Keratinocyte (primary cell): Measurements from ENCODE around the gene CTXN1. TPM values are rescaled to one million over a fixed set of nuclear protein-coding genes. Genes with fewer than 3 reads are reported as not detected.

Experiments used
- DNase-seq: peaks from one replicate; pipeline ENCODE4 v3.0.0-alpha.2; 2011; ENCODE audit warnings: low read depth, missing footprints, low spot score
- FAIRE-seq: peaks from 2 replicates; lab custom pipeline; 2011; peaks lifted over from hg19 to GRCh38; lab: Jason Lieb, UNC
- H2AFZ ChIP-seq: 2 replicates; pipeline ENCODE4 v1.6.0; 2012; ENCODE audit warnings: low read length, control low read depth, inconsistent platforms; ENCODE audit not compliant: control insufficient read depth
- H3K27ac ChIP-seq: 2 replicates; pipeline ENCODE4 v1.5.1; 2011; ENCODE audit warnings: low read length; ENCODE audit not compliant: control insufficient read depth, insufficient read depth
- H3K27me3 ChIP-seq: 3 replicates; pipeline ENCODE4 v1.6.0; 2011; ENCODE audit warnings: low read length; ENCODE audit not compliant: control insufficient read depth, insufficient read depth; ENCODE audit errors: extremely low read depth
- H3K36me3 ChIP-seq, 2 experiments: 2 replicates in 1 of 2; 3 replicates in 1 of 2; pipeline ENCODE4 v1.5.1; 2011; ENCODE audit warnings: low read length in 2 of 2, mild to moderate bottlenecking in 1 of 2; ENCODE audit not compliant: control insufficient read depth in 2 of 2, insufficient read depth in 2 of 2; ENCODE audit errors: extremely low read depth in 1 of 2
- H3K4me1 ChIP-seq: 3 replicates; pipeline ENCODE4 v1.5.1; 2011; ENCODE audit warnings: low read length; ENCODE audit not compliant: control insufficient read depth, insufficient read depth; ENCODE audit errors: extremely low read depth
- H3K4me2 ChIP-seq: 3 replicates; pipeline ENCODE4 v1.6.0; 2011; ENCODE audit warnings: low read depth, low read length; ENCODE audit not compliant: control insufficient read depth, insufficient read depth; ENCODE audit errors: extremely low read depth
- H3K4me3 ChIP-seq, 3 experiments: fragments of 200-600 bp in 1 of 3; sonication (generic) in 1 of 3; 2 replicates in 2 of 3; 3 replicates in 1 of 3; pipeline ENCODE4 v1.5.1; 2011 to 2016; ENCODE audit warnings: low read length in 3 of 3, mild to moderate bottlenecking in 3 of 3, control low read depth in 2 of 3, inconsistent platforms in 1 of 3, low read depth in 1 of 3, mixed read lengths in 1 of 3, mixed run types in 1 of 3, moderate library complexity in 1 of 3; ENCODE audit not compliant: control insufficient read depth in 2 of 3, insufficient read depth in 2 of 3; ENCODE audit errors: extremely low read depth in 1 of 3
- H3K79me2 ChIP-seq: 2 replicates; pipeline ENCODE4 v1.6.0; 2012; ENCODE audit warnings: low read length; ENCODE audit not compliant: control insufficient read depth, insufficient read depth
- H3K9ac ChIP-seq: 3 replicates; pipeline ENCODE4 v1.6.0; 2011; ENCODE audit warnings: low read length; ENCODE audit not compliant: control insufficient read depth, insufficient read depth; ENCODE audit errors: extremely low read depth
- H3K9me1 ChIP-seq: 3 replicates; pipeline ENCODE4 v1.6.0; 2011; ENCODE audit warnings: low read length; ENCODE audit not compliant: control insufficient read depth, insufficient read depth; ENCODE audit errors: extremely low read depth
- H3K9me3 ChIP-seq: 2 replicates; pipeline ENCODE4 v1.5.1; 2012; ENCODE audit warnings: low read depth, low read length; ENCODE audit not compliant: control insufficient read depth
- H4K20me1 ChIP-seq: 3 replicates; pipeline ENCODE4 v1.6.0; 2011; ENCODE audit warnings: low read length; ENCODE audit not compliant: control insufficient read depth, insufficient read depth; ENCODE audit errors: extremely low read depth
- EZH2 ChIP-seq: IDR thresholded peaks from one replicate; pipeline ENCODE4 v1.6.1; 2012; ENCODE audit warnings: inconsistent platforms, mild to moderate bottlenecking, low read length, moderate library complexity
- dilution Hi-C: fragments of 300-500 bp; cut with MboI; formaldehyde crosslinking; loops from one replicate; pipeline ENCODE4 v1.7.0; 2020; ENCODE audit warnings: low sequenced_read_pairs; ENCODE audit not compliant: extremely low pct_ligation_motif_present
- polyA plus RNA-seq, 5 experiments: library from polyadenylated mRNA; depleted of rRNA in 3 of 5; stranded (reverse) in 3 of 5; stranded (forward) in 1 of 5; unstranded in 1 of 5; fragments of >200 nt; gene quantifications; 1 replicate in 1 of 5; 2 replicates in 3 of 5; 3 replicates in 1 of 5; pipeline versions ENCODE4 v1.2.1 to v1.2.3, GENCODE V29; 2011 to 2012; ENCODE audit warnings: missing spikeins in 2 of 5, low read depth in 1 of 5, low replicate concordance in 1 of 5
- TF ChIP-seq, protein P1 (sequence below), 3 experiments: IDR thresholded peaks in 1 of 3; conservative IDR thresholded peaks in 1 of 3; optimal IDR thresholded peaks in 1 of 3; 2 replicates in 2 of 3; 3 replicates in 1 of 3; pipeline versions ENCODE3 to v1.5.1; 2011; ENCODE audit warnings: low read length in 3 of 3, mild to moderate bottlenecking in 3 of 3, moderate library complexity in 2 of 3, control low read depth in 1 of 3, inconsistent platforms in 1 of 3; ENCODE audit not compliant: insufficient read depth in 2 of 3; ENCODE audit errors: extremely low read depth in 1 of 3

Gene CTXN1
- polyA plus RNA-seq, 1 donor (not counting 4 experiments of a cell fraction or from before 2014, with no cell fraction given) = 0.41 TPM

DNA sequence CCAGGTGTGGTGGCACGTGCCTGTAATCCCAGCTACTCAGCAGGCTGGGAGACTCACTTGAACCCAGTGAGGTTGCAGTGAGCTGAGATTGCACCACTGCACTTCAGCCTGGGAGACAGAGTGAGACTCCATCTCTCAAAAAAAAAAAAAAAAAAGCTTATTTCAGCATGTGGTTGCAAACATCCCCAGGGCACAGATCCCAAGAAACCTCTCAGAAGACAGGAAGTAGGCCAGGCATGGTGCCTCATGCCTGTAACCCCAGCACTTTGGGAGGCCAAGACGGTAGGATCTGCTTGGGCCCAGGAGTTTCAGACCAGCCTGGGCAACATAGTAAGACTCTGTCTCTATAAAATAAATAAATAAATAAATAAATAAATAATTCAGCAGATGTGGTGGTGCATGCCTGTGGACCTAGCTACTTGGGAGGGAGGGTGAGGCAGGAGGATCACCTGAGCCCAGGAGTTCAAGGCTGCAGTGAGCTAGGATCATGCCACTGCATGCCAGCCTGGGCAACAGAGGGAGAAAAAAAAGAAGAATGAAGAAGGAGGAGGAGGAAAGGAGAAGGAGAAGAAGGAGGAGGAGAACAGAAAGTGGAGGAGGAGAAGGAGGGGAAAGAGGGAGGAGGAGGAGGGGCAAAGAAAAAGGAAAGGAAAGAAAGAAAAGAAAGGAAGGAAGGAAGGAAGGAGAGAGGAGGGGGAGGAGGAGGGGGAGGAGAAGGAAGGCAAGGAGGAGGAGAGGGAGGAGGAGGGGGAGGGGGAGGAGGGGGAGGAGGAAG is 42.0 kb downstream of the CTXN1 start:
- no peaks in the 10 kb centered on the region for H3K27me3 ChIP-seq
- no peak overlapping the region for H3K4me2 ChIP-seq
- no peaks in the 10 kb centered on the region for H3K9me3 ChIP-seq
- TF ChIP-seq, protein P1, sequence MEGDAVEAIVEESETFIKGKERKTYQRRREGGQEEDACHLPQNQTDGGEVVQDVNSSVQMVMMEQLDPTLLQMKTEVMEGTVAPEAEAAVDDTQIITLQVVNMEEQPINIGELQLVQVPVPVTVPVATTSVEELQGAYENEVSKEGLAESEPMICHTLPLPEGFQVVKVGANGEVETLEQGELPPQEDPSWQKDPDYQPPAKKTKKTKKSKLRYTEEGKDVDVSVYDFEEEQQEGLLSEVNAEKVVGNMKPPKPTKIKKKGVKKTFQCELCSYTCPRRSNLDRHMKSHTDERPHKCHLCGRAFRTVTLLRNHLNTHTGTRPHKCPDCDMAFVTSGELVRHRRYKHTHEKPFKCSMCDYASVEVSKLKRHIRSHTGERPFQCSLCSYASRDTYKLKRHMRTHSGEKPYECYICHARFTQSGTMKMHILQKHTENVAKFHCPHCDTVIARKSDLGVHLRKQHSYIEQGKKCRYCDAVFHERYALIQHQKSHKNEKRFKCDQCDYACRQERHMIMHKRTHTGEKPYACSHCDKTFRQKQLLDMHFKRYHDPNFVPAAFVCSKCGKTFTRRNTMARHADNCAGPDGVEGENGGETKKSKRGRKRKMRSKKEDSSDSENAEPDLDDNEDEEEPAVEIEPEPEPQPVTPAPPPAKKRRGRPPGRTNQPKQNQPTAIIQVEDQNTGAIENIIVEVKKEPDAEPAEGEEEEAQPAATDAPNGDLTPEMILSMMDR (optimal IDR thresholded peaks at IDR 0.05 in 1 of 3, IDR thresholded peaks at IDR 0.05 in 1 of 3, conservative IDR thresholded peaks at IDR 0.05 in 1 of 3; ENCODE audit: extremely low read depth in 1 of 3, insufficient read depth in 2 of 3, low read length in 3 of 3) = no peak
- no peak for TF ChIP-seq EZH2
- H3K79me2 ChIP-seq = peaks cover 4% of the 10 kb centered on the region
- H3K4me3 ChIP-seq = no peak overlapping the region
- no peaks in the 10 kb centered on the region for H3K36me3 ChIP-seq
- dilution Hi-C loops = no loop called here
- H4K20me1 ChIP-seq = no peaks in the 10 kb centered on the region
- no peak overlapping the region for H3K27ac ChIP-seq
- no peak overlapping the region for H2AFZ ChIP-seq
- FAIRE-seq (no peak), DNase-seq (no peak)
- H3K4me1 ChIP-seq = peaks cover 6% of the 10 kb centered on the region
- H3K9ac ChIP-seq = no peak overlapping the region
- H3K9me1 ChIP-seq = no peaks in the 10 kb centered on the region

DNA sequence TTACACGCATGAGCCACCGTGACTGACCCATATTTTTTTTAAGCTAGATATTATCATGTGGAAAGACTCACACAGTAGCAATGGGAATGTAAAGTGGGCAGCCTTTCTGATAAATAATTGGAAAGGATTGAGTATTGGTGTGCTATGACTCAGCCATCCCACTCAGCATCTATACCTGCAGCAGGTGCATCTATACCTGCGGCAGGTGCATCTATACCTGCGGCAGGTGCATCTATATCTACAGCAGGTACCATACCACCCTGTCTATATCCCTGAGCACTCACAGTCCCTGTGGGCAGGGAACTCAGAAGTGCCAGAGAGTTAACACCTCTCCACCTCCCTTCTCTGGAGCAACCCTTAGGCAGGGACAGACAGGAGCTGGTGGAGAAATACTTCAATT is 42.8 kb downstream of the CTXN1 start:
- Histone ChIP-seq H3K9me1 (no peaks in the 10 kb centered on the region), H3K9me3 (no peaks in the 10 kb centered on the region), H3K79me2 (no peaks in the 10 kb centered on the region), H3K27me3 (no peaks in the 10 kb centered on the region), H3K4me3 (no peak overlapping the region), H3K9ac (no peak overlapping the region), H2AFZ (no peak overlapping the region), H3K36me3 (no peaks in the 10 kb centered on the region), H3K4me1 (peaks cover 2% of the 10 kb centered on the region), H3K4me2 (no peak overlapping the region), H3K27ac (no peak overlapping the region), H4K20me1 (no peaks in the 10 kb centered on the region)
- dilution Hi-C loops = no loop called here
- TF ChIP-seq EZH2 = no peak
- TF ChIP-seq, protein P1 (optimal IDR thresholded peaks at IDR 0.05 in 1 of 3, IDR thresholded peaks at IDR 0.05 in 1 of 3, conservative IDR thresholded peaks at IDR 0.05 in 1 of 3; ENCODE audit: extremely low read depth in 1 of 3, insufficient read depth in 2 of 3, low read length in 3 of 3) = no peak
- FAIRE-seq (no peak), DNase-seq (no peak)
